Sigmoid colon (tissue), 7 donors: ENCODE measurements around the gene INF2. TPM values are rescaled to one million over a fixed set of nuclear protein-coding genes. Genes with fewer than 3 reads are reported as not detected.

ENCODE experiments used
- DNase-seq: peaks from one replicate; pipeline ENCODE4 v3.0.0-alpha.2; 2019
- H3K27ac ChIP-seq, 4 donors: fragments of 200-600 bp; sonication (generic); one replicate each; pipeline ENCODE4 v1.5.1; 2016 to 2019; ENCODE audit warnings: mild to moderate bottlenecking in 1 of 4
- H3K27me3 ChIP-seq, 3 donors: fragments of 200-600 bp; sonication (generic); one replicate each; pipeline ENCODE4 v1.5.1; 2019; ENCODE audit warnings: mild to moderate bottlenecking in 1 of 3
- H3K36me3 ChIP-seq, 4 donors: fragments of 200-600 bp; sonication (generic); one replicate each; pipeline ENCODE4 v1.5.1; 2016 to 2019
- H3K4me1 ChIP-seq, 4 donors: fragments of 200-600 bp; sonication (generic); one replicate each; pipeline ENCODE4 v1.5.1; 2017 to 2019
- H3K4me3 ChIP-seq, 4 donors: fragments of 200-600 bp; sonication (generic); one replicate each; pipeline ENCODE4 v1.5.1; 2017 to 2019; ENCODE audit warnings: mild to moderate bottlenecking in 2 of 4, moderate library complexity in 1 of 4
- H3K9me3 ChIP-seq, 4 donors: fragments of 200-600 bp in 3 of 4; sonication (generic) in 3 of 4; one replicate each; pipeline versions ENCODE4 v1.5.1 to v1.6.1; 2013 to 2019
- CTCF ChIP-seq, 4 experiments: fragments of 450-650 bp in 3 of 4; fragments of 200-600 bp in 1 of 4; IDR thresholded peaks; one replicate each; pipeline ENCODE4 v1.5.1; 2016 to 2019; ENCODE audit warnings: antibody characterized with exemption in 4 of 4, mild to moderate bottlenecking in 3 of 4, moderate library complexity in 2 of 4
- EP300 ChIP-seq, 4 donors: sonication (generic); formaldehyde crosslinking; IDR thresholded peaks; one replicate each; pipeline ENCODE4 v1.6.1; 2017; ENCODE audit warnings: antibody characterized with exemption in 4 of 4
- POLR2A ChIP-seq, 2 donors: fragments of 450-650 bp; IDR thresholded peaks; one replicate each; pipeline ENCODE4 v1.6.1; 2016; ENCODE audit warnings: antibody characterized with exemption in 2 of 2, mild to moderate bottlenecking in 2 of 2, moderate library complexity in 2 of 2
- POLR2AphosphoS5 ChIP-seq, 4 donors: sonication (generic); formaldehyde crosslinking; IDR thresholded peaks; one replicate each; pipeline ENCODE4 v1.6.1; 2017; ENCODE audit warnings: antibody characterized with exemption in 4 of 4
- WGBS, 2 donors: extraction: QIAGEN DNeasy Blood & Tissue Kit; methylation state at CpG; one replicate each; pipeline ENCODE4 v1.1.7; 2013; 5-methylcytosine and 5-hydroxymethylcytosine counted together
- intact Hi-C: fragments of 100-400 bp; cut with DNase I; formaldehyde crosslinking; loops from one replicate; pipeline ENCODE4 v1.15.1; 2023
- polyA plus RNA-seq, 3 donors: library from polyadenylated mRNA; stranded (reverse); fragments of 200-250 nt; gene quantifications; one replicate each; pipeline ENCODE4 v1.2.3, GENCODE V29; 2013
- total RNA-seq, 4 donors: library from RNA; depleted of rRNA; stranded (reverse); fragments of >200 nt; gene quantifications; one replicate each; pipeline ENCODE4 v1.1.0, GENCODE V29; 2016
- donor health status: healthy with polysubstance abuse.
- donor health status: Bipolar disorder and iron deficiency.
- donor health status: healthy.

Gene INF2
- total and polyA plus RNA-seq, 7 donors, result 26.3 to 169 (median 67.0) TPM

GRCh38 chr14:104751539-104752422, 62.4 kb downstream of the INF2 start:
- H3K4me1 ChIP-seq, result peaks cover 2 to 46% (median 36%) of the 10 kb centered on the region in 4 donors
- peaks cover 8 to 14% (median 9%) of the 10 kb centered on the region in 4 donors for H3K36me3 ChIP-seq
- H3K4me3 ChIP-seq, result peak overlapping the region; percentile 65 to 99 (median 92)
- H3K27ac ChIP-seq, result peak overlapping the region; percentile 82 to 90 (median 86)
- no peak for TF ChIP-seq EP300 (IDR thresholded peaks at IDR 0.05)
- TF ChIP-seq CTCF (IDR thresholded peaks at IDR 0.05), result no peak
- no peak for TF ChIP-seq POLR2AphosphoS5 (IDR thresholded peaks at IDR 0.05)
- no peak for TF ChIP-seq POLR2A (IDR thresholded peaks at IDR 0.05)
- H3K9me3 ChIP-seq, result no peaks in the 10 kb centered on the region
- intact Hi-C loops, result loop anchor here (2.0 to 5.0 kb wide), 2 partner anchors 43 to 76 kb away; partner anchors contain the start of gene AKT1
- WGBS, 2 donors, result 79 to 85% methylated on average over 90 of the region's 90 CpGs
- no peaks in the 10 kb centered on the region for H3K27me3 ChIP-seq
- no peak for DNase-seq

GRCh38 chr14:104752423-104752734, 63.0 kb downstream of the INF2 start:
- H3K27me3 ChIP-seq, result no peaks in the 10 kb centered on the region
- DNase-seq, result no peak
- TF ChIP-seq POLR2A (IDR thresholded peaks at IDR 0.05) (no peak), POLR2AphosphoS5 (IDR thresholded peaks at IDR 0.05) (peak in 2 of 4 donors; percentile 13 to 21)
- intact Hi-C loops, result loop anchor here (2.0 to 5.0 kb wide), 2 partner anchors 42 to 75 kb away; partner anchors contain the start of gene AKT1
- H3K4me1 ChIP-seq, result peaks cover 2 to 40% (median 33%) of the 10 kb centered on the region in 4 donors
- H3K4me3 ChIP-seq, result peak overlapping the region; percentile 65 to 99 (median 92)
- peaks cover 8 to 20% (median 15%) of the 10 kb centered on the region in 4 donors for H3K36me3 ChIP-seq
- peak overlapping the region; percentile 82 to 90 (median 86) for H3K27ac ChIP-seq
- 3% methylated on average over 21 of the region's 21 CpGs for WGBS, 2 donors
- no peaks in the 10 kb centered on the region for H3K9me3 ChIP-seq

- Histone ChIP-seq H3K4me1 (peaks cover 2 to 35% (median 30%) of the 10 kb centered on the region in 4 donors), H3K36me3 (peaks cover 12 to 26% (median 20%) of the 10 kb centered on the region in 4 donors), H3K4me3 (peak within 1 kb of the TSS; percentile 65 to 99 (median 92)), H3K9me3 (no peaks in the 10 kb centered on the region), H3K27ac (peak within 1 kb of the TSS; percentile 82 to 90 (median 86)), H3K27me3 (no peaks in the 10 kb centered on the region)
- WGBS, 2 donors, result 0 to 1% methylated on average over 95 of the region's 95 CpGs
- intact Hi-C loops, result loop anchor here (2.0 to 5.0 kb wide), 2 partner anchors 42 to 74 kb away; partner anchors contain the start of gene AKT1
- TF ChIP-seq CTCF (IDR thresholded peaks at IDR 0.05) (no peak), POLR2AphosphoS5 (IDR thresholded peaks at IDR 0.05) (peak; percentile 93 to 99 (median 96)), POLR2A (IDR thresholded peaks at IDR 0.05) (peak; percentile 74 to 86)
- DNase-seq, result peak; percentile 100
Observed at GRCh38 chr14:104752735-104753527, 63.5 kb downstream of the INF2 start, which contains the start of gene SIVA1. Gene SIVA1 (plus strand): TSS chr14:104753147. CDS start chr14:104753202, 55 bp downstream.

GRCh38 chr14:104753528-104754212, 64.3 kb downstream of the INF2 start:
- no peak for DNase-seq
- intact Hi-C loops, result loop anchor here (2.0 to 5.0 kb wide), 2 partner anchors 41 to 74 kb away; partner anchors contain the start of gene AKT1
- peak overlapping the region; percentile 65 to 99 (median 92) for H3K4me3 ChIP-seq
- H3K27ac ChIP-seq, result peak overlapping the region; percentile 82 to 90 (median 86)
- TF ChIP-seq POLR2AphosphoS5 (IDR thresholded peaks at IDR 0.05) (no peak), EP300 (IDR thresholded peaks at IDR 0.05) (no peak), CTCF (IDR thresholded peaks at IDR 0.05) (no peak), POLR2A (IDR thresholded peaks at IDR 0.05) (no peak)
- H3K4me1 ChIP-seq, result peaks cover 2 to 29% (median 26%) of the 10 kb centered on the region in 4 donors
- WGBS, 2 donors, result 1 to 2% methylated on average over 30 of the region's 30 CpGs
- H3K36me3 ChIP-seq, result peaks cover 14 to 33% (median 22%) of the 10 kb centered on the region in 4 donors
- H3K27me3 ChIP-seq, result no peaks in the 10 kb centered on the region
- H3K9me3 ChIP-seq, result no peaks in the 10 kb centered on the region
